ENCODE data around the gene MYO18A.

The MYO18A gene

GRCh38 chr17:29073045-29073444, 107.2 kb downstream of the MYO18A start:
- DNase-seq = no peak

GRCh38 chr17:29071303-29071702, 108.9 kb downstream of the MYO18A start:
- DNase-seq = no peak

GRCh38 chr17:29070781-29071180, 109.4 kb downstream of the MYO18A start:
- peak; percentile 97 for DNase-seq

GRCh38 chr17:29070308-29070707, 109.9 kb downstream of the MYO18A start:
- no peak for DNase-seq

- DNase-seq = no peak
Measured at GRCh38 chr17:29069526-29070041, 110.6 kb downstream of the MYO18A start.

- no peak for DNase-seq
Measured at GRCh38 chr17:29068818-29069217, 111.4 kb downstream of the MYO18A start.

GRCh38 chr17:29066606-29067005, 113.6 kb downstream of the MYO18A start:
- DNase-seq = no peak

- DNase-seq = no peak
Measured at GRCh38 chr17:29066047-29066446, 114.2 kb downstream of the MYO18A start.

- no peak for DNase-seq
Measured at GRCh38 chr17:29063992-29064391, 116.2 kb downstream of the MYO18A start.

- no peak for DNase-seq
Measured at GRCh38 chr17:29062215-29062614, 118.0 kb downstream of the MYO18A start.

GRCh38 chr17:29061036-29061435, 119.2 kb downstream of the MYO18A start:
- DNase-seq = no peak

GRCh38 chr17:29060475-29060874, 119.7 kb downstream of the MYO18A start:
- no peak for DNase-seq

GRCh38 chr17:29059281-29059680, 120.9 kb downstream of the MYO18A start:
- DNase-seq = no peak

- no peak for DNase-seq
Measured at GRCh38 chr17:29058391-29058790, 121.8 kb downstream of the MYO18A start.

- no peak for DNase-seq
Measured at GRCh38 chr17:29057361-29057760, 122.8 kb downstream of the MYO18A start.

- no peak for DNase-seq
Measured at GRCh38 chr17:29054835-29055234, 125.4 kb downstream of the MYO18A start.

- DNase-seq = no peak
Measured at GRCh38 chr17:29051731-29052130, 128.5 kb downstream of the MYO18A start.

- no peak for DNase-seq
Measured at GRCh38 chr17:29051194-29051593, 129.0 kb downstream of the MYO18A start.

GRCh38 chr17:29050176-29050575, 130.0 kb downstream of the MYO18A start:
- no peak for DNase-seq

GRCh38 chr17:29049541-29050145, 130.6 kb downstream of the MYO18A start:
- no peak for DNase-seq

- DNase-seq = peak; percentile 82
Measured at GRCh38 chr17:29048440-29049368, 131.5 kb downstream of the MYO18A start.

- DNase-seq = no peak
Measured at GRCh38 chr17:29046473-29046839, 133.7 kb downstream of the MYO18A start.

GRCh38 chr17:29045734-29046472, 134.3 kb downstream of the MYO18A start:
- DNase-seq = no peak
